ENCODE data around the gene GOLPH3L.
"Not testable (repeated sequence)": the region's sequence is repeated elsewhere in the genome, so short reads cannot be mapped to it uniquely, and the experiment has no call there.

Gene GOLPH3L

DNA sequence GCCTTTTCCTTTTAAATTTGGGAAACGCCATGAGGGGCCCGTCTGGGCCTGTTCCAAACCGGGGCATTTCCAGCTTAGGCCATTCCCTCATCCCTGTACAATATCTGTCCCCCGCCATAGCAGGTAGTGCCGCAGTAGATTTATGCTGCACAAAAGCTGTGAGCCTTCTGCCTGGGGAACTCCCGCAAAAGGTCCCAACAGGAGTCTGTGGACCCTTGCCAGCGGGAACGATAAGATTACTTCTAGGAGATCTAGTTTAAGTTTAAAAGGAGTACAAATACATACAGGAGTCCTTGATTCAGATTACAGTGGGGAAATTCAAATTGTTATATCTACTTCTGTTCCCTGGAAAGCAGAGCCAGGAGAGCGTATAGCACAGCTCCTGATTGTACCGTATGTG lies 42.3 kb downstream of the GOLPH3L start:
- DNase-seq: not testable (repeated sequence)

- DNase-seq: no peak
Observed at GRCh38 chr1:150650193-150650592, 46.8 kb downstream of the GOLPH3L start.

GRCh38 chr1:150649441-150650075 lies 47.4 kb downstream of the GOLPH3L start:
- no peak for DNase-seq

- DNase-seq: no peak
Observed at GRCh38 chr1:150642296-150642695, 54.7 kb downstream of the GOLPH3L start.

DNA sequence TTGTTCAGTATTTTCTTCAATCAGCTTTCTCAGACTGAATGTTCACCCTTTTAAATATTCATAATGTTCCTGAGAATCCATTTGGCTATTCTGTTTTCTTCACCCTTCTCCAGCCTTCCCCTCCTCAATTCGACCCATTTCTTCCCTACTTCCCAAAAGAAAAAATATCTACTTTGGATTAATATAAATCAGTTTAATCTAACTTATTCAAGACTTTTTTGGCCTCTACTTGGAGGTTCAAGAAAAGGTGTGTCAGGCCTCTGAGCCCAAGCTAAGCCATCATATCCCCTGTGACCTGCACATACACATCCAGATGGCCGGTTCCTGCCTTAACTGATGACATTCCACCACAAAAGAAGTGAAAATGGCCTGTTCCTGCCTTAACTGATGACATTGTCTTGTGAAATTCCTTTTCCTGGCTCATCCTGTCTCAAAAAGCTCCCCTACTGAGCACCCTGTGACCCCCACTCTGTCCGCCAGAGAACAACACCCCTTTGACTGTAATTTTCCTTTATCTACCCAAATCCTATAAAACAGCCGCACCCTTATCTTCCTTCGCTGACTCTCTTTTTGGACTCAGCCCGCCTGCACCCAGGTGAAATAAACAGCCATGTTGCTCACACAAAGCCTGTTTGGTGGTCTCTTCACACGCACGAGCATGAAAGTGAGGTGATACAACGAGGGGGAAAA lies 55.7 kb downstream of the GOLPH3L start:
- DNase-seq: not testable (repeated sequence)

- DNase-seq: not testable (repeated sequence)
Observed at GRCh38 chr1:150638430-150638829, 58.5 kb downstream of the GOLPH3L start.

DNA sequence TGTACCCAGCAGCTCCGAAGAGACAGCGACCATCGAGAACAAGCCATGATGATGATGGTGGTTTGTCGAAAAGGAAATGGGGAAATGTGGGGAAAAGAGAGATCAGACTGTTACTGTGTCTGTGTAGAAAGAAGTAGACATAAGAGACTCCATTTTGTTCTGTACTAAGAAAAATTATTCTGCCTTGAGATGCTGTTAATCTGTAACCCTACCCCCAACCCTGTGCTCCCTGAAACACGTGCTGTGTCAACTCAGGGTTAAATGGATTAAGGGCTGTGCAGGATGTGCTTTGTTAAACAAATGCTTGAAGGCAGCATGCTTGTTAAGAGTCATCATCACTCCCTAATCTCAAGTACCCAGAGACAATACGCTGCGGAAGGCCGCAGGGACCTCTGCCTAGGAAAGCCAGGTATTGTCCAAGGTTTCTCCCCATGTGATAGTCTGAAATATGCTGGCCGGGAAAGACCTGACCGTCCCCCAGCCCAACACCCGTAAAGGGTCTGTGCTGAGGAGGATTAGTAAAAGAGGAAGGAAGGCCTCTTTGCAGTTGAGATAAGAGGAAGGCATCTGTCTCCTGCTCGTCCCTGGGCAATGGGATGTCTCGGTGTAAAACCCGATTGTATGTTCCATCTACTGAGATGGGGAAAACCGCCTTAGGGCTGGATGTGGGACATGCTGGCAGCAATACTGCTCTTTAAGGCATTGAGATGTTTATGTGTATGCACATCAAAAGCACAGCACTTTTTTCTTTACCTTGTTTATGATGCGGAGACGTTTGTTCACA lies 61.9 kb downstream of the GOLPH3L start:
- DNase-seq: not testable (repeated sequence)

DNA sequence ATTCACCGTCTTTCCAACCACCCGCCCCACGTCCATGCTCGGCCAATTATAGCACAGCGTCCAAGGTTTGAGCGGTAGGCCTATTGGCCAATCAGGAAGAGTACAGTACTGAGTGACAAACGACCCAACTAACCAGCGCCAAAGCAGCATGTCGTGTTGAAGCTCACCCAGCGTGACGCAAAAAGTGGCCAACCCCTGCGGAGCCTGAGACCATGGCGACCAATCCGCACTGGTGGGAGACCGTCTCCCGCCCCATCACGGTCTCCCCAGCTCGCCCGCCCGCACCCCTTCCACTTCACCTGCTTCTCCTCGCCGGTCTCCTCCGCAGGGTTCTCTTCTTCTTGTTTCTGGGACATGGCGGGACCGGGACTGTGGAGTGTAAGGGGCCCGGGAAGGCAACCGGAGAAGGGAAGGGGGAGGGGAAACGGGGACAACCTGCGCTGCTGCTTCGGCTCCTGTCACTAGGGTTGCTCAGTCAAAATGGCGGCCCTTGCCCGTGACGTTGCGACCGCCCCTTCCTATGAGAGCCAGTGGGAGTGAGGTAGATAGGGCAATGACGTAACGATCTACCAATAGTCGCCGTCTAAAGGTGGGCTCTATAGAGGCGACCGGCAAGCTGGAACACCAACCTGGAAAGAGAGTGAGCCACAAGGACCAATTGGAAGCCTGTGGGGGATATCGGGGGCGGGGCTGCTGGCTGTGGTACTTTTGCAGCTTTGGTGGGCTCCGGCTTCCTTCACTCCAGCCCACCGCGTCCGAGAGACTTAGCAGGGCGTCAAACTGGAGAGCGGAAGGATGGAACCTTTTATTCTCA lies 67.6 kb downstream of the GOLPH3L start, which contains the start of gene ENSA:
TSS of gene ENSA (minus strand) at position 498 of the 814 bp plus-strand sequence. CDS start at position 356, 142 bp downstream.
- peak; percentile 92 for DNase-seq

- no peak for DNase-seq
Observed at GRCh38 chr1:150628766-150629114, 68.2 kb downstream of the GOLPH3L start.

GRCh38 chr1:150627826-150628410 lies 69.0 kb downstream of the GOLPH3L start:
- DNase-seq: no peak

GRCh38 chr1:150626150-150626549 lies 70.8 kb downstream of the GOLPH3L start:
- no peak for DNase-seq

DNA sequence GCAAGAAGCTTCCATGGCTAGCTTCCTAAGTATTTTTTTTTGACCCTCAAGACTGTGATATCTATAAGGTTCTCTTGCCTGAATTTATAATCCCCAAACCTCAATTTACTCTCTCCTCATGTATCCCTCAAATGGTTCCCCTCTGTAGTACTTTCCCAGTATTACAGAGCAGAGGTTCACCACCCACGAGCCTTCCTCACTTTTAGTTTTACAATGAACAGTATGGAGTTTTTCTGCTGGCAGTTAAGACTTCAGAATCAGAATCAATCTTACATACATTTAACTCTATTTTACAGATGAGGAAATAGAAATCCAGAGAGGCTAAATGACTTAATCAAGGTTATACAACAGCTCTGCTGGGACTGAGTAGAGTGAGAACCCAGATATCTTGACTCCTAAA lies 72.4 kb downstream of the GOLPH3L start:
- not testable (repeated sequence) for DNase-seq

DNA sequence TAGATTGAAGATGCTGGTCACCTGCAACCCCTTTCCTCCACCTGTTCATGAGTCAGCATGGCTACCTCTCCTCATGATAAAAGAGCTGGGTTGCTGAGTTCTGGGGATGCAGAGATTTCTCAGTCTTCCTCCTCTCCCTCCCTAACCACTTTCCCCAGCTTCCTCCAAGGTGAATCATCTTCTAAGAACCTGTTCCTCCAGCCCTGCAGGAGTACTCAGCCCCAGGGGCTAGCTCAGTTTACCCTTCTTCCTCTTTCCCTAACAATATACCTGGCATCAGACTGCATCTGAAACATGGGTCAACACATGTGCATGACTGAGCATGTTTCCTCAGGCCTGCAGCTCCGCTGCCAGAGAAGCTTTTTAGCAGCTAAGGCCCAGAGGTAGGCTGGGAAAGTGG lies 72.8 kb downstream of the GOLPH3L start:
- not testable (repeated sequence) for DNase-seq

DNA sequence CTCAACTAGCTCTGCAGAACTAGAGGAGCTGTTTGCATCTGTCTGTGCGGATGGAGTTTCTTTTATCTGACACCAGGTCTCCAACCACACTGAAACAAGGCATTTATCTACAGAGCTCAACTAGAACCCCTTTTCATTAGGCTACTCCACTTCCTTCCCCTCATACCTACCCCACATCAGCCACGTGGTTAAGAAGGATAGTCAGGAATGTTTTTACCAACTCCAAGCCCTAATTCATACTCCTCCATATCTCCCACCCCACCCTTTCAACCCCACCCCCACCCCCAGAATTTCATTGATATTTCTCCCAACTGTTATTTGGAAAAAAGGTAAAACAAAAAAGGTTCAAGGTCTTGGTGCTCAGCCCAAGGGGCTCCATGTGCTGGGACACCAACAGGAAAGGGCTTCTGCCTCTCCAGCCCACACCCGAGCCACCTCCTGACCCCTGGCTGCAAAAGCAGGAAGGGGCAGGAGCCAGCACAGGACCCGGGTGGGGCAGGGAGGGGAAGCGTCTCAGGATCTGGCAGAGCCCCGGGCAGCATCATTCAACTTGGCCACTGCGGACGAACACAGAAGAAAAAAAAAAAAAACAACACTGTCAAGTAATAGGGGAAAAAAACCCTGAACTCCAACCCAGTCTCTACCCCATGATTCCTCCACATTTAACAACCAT lies 74.5 kb downstream of the GOLPH3L start:
- DNase-seq: no peak

DNA sequence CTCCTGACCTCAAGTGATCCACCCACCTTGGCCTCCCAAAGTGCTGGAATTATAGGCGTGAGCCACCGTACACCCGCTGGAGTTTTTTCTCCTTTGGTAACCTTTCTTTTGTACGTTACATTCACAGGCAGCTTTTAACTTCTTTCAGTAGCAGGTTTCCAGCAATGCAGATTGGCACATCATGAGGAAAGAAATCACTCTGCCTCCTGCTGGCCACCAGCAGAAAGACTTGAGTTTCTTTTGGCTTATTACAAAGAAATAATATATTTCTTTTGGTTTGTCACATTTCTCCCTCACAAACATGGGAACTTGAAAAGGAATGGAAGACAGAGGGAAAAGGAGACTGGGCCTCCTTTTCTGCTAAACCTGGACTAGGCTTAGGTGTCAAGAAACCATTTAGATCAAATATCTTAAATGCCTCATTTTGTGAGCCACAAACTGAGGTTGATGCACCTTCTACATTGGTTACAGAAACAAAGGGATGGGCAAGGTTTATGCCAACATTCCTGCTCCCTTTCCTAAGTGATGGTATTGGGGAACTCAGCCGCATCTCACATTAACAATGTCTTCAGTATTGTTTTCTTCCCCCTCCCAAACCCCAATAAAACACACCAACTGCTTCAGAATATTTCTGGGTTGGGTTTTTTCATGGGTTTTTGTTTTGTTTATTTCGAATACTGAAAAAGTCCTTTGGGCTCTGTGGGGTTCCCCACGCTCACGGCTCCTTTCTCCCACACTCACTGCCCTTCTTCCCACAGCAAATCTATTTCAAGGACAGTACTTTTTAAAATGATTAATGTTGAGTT lies 75.3 kb downstream of the GOLPH3L start:
- DNase-seq: peak; percentile 60

DNA sequence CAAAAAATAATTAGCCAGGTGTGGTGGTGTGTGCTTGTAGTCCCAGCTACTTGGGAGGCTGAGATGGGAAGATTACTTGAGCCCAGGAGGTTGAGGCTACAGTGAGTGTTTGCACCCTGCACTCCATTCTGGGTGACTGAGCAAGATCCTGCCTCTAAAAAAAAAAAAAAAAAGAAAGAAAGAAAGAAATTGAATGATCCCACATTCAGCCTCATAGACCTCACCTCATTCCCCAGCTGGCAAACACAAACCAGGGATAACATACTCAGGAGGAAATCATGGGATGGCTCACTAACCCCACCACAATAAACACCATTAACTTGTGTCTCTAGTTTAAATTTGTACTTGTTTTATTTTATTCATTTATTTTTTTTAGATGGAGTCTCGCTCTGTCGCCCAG lies 76.0 kb downstream of the GOLPH3L start:
- DNase-seq: no peak

- DNase-seq: no peak
Observed at GRCh38 chr1:150619576-150620509, 77.1 kb downstream of the GOLPH3L start.

DNA sequence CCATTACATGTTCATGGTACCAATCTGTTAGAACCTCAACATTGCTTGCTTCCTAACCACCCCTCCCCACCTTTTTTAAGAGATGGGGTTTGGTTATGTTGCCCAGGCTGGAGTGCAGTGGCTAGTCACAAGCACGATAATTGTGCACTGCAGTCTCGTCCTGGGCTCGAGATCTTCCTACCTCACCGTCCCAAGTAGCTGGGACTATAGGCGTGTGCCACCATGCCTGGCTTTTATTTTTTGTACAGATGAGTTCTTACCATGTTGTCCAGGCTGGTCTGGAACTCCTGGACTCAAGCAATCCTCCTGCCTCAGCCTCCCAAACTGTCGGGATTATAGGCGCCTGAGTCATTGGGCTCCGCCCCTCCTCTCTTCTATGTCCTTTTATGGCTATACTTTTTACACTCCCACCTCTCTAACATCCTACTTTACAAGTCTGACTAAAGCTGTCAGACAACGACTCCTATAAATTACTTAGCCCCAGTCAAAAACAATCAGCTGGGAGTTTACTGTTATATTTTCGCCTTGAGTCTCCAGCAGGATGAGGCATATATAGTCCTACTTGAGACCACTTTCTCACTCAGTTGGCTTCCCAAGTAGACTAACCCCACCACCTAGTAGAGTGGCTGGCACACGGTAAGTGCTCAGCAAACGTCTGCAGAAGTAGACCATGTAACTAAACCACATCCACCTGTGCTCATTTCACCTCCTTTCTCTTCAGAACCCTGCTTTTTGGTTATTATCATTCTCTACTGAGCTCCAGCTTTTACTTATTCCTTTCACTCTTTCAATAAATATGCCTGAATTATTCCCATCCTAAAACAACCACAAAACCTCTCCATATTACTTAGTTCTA lies 81.4 kb downstream of the GOLPH3L start:
- DNase-seq: no peak

Data from activated T-cell treated with anti-CD3 and anti-CD28 coated beads, Interleukin-2, amount 50 U/mL, for 1 hour (primary cell).